Measurements from ENCODE around the gene NRL.

- TF ChIP-seq POLR2A (IDR thresholded peaks at IDR 0.05; ENCODE audit: low read depth), result no peak
- TF ChIP-seq CTCF (IDR thresholded peaks at IDR 0.05), result no peak
- TF ChIP-seq POLR2AphosphoS5 (IDR thresholded peaks at IDR 0.05), result no peak
- TF ChIP-seq EP300 (IDR thresholded peaks at IDR 0.05), result no peak
These were observed 8.1 kb upstream of the NRL start for GRCh38 chr14:24122898-24123297.

Data from esophagus muscularis mucosa (tissue), 4 donors.